OCI-LY1 (cell line): ENCODE measurements around the gene GBX2.

Experiments
- H2AFZ ChIP-seq: fragments of 200-600 bp; sonication (generic), shearing (Covaris generic); 2 replicates; pipeline ENCODE4 v1.6.0; 2014; ENCODE audit warnings: antibody characterized with exemption, mild to moderate bottlenecking, low read length
- H3F3A ChIP-seq: fragments of 200-600 bp; sonication (generic), shearing (Covaris generic); 2 replicates; pipeline ENCODE4 v1.6.0; 2014; ENCODE audit warnings: mild to moderate bottlenecking, antibody characterized with exemption, low read length, moderate library complexity; ENCODE audit not compliant: insufficient read depth
- H3K27ac ChIP-seq: fragments of 200-600 bp; sonication (generic); 2 replicates; pipeline ENCODE4 v1.5.1; 2014; ENCODE audit warnings: low read length, mixed run types, mild to moderate bottlenecking, low read depth; ENCODE audit not compliant: poor library complexity, severe bottlenecking
- H3K27me3 ChIP-seq: fragments of 200-600 bp; sonication (generic); 2 replicates; pipeline ENCODE4 v1.6.0; 2014; ENCODE audit warnings: antibody characterized with exemption, mild to moderate bottlenecking, low read length, moderate library complexity; ENCODE audit not compliant: insufficient read depth
- H3K36me3 ChIP-seq: fragments of 200-600 bp; sonication (generic); 2 replicates; pipeline ENCODE4 v1.6.1; 2014; ENCODE audit warnings: mild to moderate bottlenecking, antibody characterized with exemption, low read length, moderate library complexity, mixed read lengths; ENCODE audit not compliant: insufficient read depth
- H3K4me1 ChIP-seq: fragments of 200-600 bp; sonication (generic); 2 replicates; pipeline ENCODE4 v1.5.1; 2014; ENCODE audit warnings: mild to moderate bottlenecking, low read length, moderate library complexity; ENCODE audit not compliant: insufficient read depth, severe bottlenecking
- H3K4me2 ChIP-seq: fragments of 200-600 bp; sonication (generic), shearing (Covaris generic); 2 replicates; pipeline ENCODE4 v1.6.1; 2014; ENCODE audit warnings: low read length
- H3K4me3 ChIP-seq: fragments of 200-600 bp; sonication (generic); 2 replicates; pipeline ENCODE4 v1.5.1; 2014; ENCODE audit warnings: low read length, low read depth, mild to moderate bottlenecking, mixed read lengths; ENCODE audit not compliant: poor library complexity, severe bottlenecking
- H3K79me2 ChIP-seq: fragments of 200-600 bp; shearing (Covaris generic); 2 replicates; pipeline ENCODE4 v1.6.1; 2016; ENCODE audit warnings: mixed run types, low read length, mixed read lengths; ENCODE audit not compliant: insufficient read depth
- H3K9ac ChIP-seq: fragments of 200-600 bp; sonication (generic), shearing (Covaris generic); 2 replicates; pipeline ENCODE4 v1.6.1; 2014; ENCODE audit warnings: mild to moderate bottlenecking, low read length, mixed read lengths
- H3K9me2 ChIP-seq: fragments of 200-600 bp; sonication (generic), shearing (Covaris generic); 2 replicates; pipeline ENCODE4 v1.6.1; 2014; ENCODE audit warnings: low read depth, mild to moderate bottlenecking, low read length, mixed read lengths
- H3K9me3 ChIP-seq: fragments of 200-600 bp; shearing (Covaris generic); 2 replicates; pipeline ENCODE4 v1.6.1; 2014; ENCODE audit warnings: low read length, mixed read lengths
- H4K20me1 ChIP-seq: fragments of 200-600 bp; sonication (generic), shearing (Covaris generic); 2 replicates; pipeline ENCODE4 v1.6.0; 2016; ENCODE audit warnings: mild to moderate bottlenecking, low read length; ENCODE audit not compliant: insufficient read depth
- CTCF ChIP-seq: fragments of 200-600 bp; sonication (generic), shearing (Covaris generic); IDR thresholded peaks from 2 replicates; pipeline ENCODE4 v1.5.1; 2017; ENCODE audit warnings: mild to moderate bottlenecking, antibody characterized with exemption, low read length, moderate library complexity, mixed read lengths
- EZH2 ChIP-seq: fragments of 200-600 bp; sonication (generic), shearing (Covaris generic); IDR thresholded peaks from 2 replicates; pipeline ENCODE4 v1.8.0; 2017; ENCODE audit warnings: borderline replicate concordance, mixed run types, mild to moderate bottlenecking, antibody characterized with exemption, low read length, moderate library complexity, mixed read lengths

The GBX2 gene

DNA sequence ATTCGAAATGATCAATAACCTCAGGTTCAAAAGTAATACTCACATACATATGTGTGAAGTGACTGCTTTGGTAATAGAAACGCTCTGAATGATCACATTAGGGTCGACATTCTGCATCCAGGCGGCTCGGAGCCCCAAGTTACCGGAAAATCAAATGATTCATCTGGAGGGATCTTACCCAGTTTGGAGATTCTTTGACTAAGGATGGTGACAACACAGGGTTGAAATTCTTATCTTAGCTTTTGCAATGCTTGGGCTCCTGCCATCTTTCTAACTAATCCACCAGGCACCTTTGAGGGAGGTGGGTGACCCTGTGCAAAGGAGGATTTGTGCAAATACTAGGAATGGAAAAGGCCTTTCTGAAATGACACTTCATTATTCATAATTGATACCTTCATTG is 10.8 kb downstream of the GBX2 start:
- H3F3A ChIP-seq = no peaks in the 10 kb centered on the region
- no peaks in the 10 kb centered on the region for H3K79me2 ChIP-seq
- H3K4me1 ChIP-seq = no peaks in the 10 kb centered on the region
- H2AFZ ChIP-seq = no peak overlapping the region
- no peak overlapping the region for H3K9ac ChIP-seq
- no peak overlapping the region for H3K27ac ChIP-seq
- H3K9me3 ChIP-seq = no peaks in the 10 kb centered on the region
- no peak for TF ChIP-seq CTCF
- no peak for TF ChIP-seq EZH2
- H3K9me2 ChIP-seq = no peaks in the 10 kb centered on the region
- no peaks in the 10 kb centered on the region for H3K36me3 ChIP-seq
- no peaks in the 10 kb centered on the region for H3K27me3 ChIP-seq
- no peak overlapping the region for H3K4me2 ChIP-seq
- no peaks in the 10 kb centered on the region for H4K20me1 ChIP-seq
- no peak overlapping the region for H3K4me3 ChIP-seq

DNA sequence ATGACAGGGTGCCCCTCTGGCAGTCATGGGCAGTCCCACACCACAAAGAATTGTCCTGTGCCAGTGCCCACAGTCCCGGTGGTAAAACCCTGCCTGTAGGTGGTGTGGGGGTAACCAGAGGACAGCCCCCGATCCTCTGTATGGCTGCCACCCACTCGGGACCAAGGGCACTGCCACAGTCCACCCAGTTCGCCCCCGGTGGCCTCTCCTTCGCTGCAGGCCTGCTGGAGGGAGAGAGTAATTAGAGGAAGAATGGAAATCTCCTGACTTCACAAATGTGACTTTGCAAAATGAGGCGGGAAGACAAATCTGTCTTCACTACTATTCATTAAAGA is 11.4 kb downstream of the GBX2 start:
- no peaks in the 10 kb centered on the region for H3F3A ChIP-seq
- H3K36me3 ChIP-seq = no peaks in the 10 kb centered on the region
- no peaks in the 10 kb centered on the region for H4K20me1 ChIP-seq
- H3K79me2 ChIP-seq = no peaks in the 10 kb centered on the region
- no peaks in the 10 kb centered on the region for H3K4me1 ChIP-seq
- H2AFZ ChIP-seq = no peak overlapping the region
- no peak overlapping the region for H3K27ac ChIP-seq
- H3K9me3 ChIP-seq = no peaks in the 10 kb centered on the region
- no peak for TF ChIP-seq EZH2
- TF ChIP-seq CTCF = no peak
- H3K9ac ChIP-seq = no peak overlapping the region
- H3K4me2 ChIP-seq = no peak overlapping the region
- no peak overlapping the region for H3K4me3 ChIP-seq
- H3K27me3 ChIP-seq = no peaks in the 10 kb centered on the region
- H3K9me2 ChIP-seq = no peaks in the 10 kb centered on the region

- no peaks in the 10 kb centered on the region for H3K4me1 ChIP-seq
- H3K27me3 ChIP-seq = no peaks in the 10 kb centered on the region
- H3K9me2 ChIP-seq = no peaks in the 10 kb centered on the region
- no peaks in the 10 kb centered on the region for H3K9me3 ChIP-seq
- H2AFZ ChIP-seq = no peak overlapping the region
- no peak overlapping the region for H3K4me2 ChIP-seq
- no peaks in the 10 kb centered on the region for H3K36me3 ChIP-seq
- H3F3A ChIP-seq = no peaks in the 10 kb centered on the region
- no peak overlapping the region for H3K4me3 ChIP-seq
- no peak overlapping the region for H3K27ac ChIP-seq
- TF ChIP-seq CTCF (no peak), EZH2 (no peak)
- H3K79me2 ChIP-seq = no peaks in the 10 kb centered on the region
- no peaks in the 10 kb centered on the region for H4K20me1 ChIP-seq
- H3K9ac ChIP-seq = no peak overlapping the region
These were observed 11.9 kb downstream of the GBX2 start for GRCh38 chr2:236156095-236156859.
